Endothelial cell (in vitro differentiated cells): ENCODE data around the gene KCNH3. TPM values are rescaled to one million over a fixed set of nuclear protein-coding genes. Genes with fewer than 3 reads are reported as not detected.
"Not testable (repeated sequence)": the region's sequence is repeated elsewhere in the genome, so short reads cannot be mapped to it uniquely, and the experiment has no call there.

Experiments
- DNase-seq: peaks from one replicate; pipeline ENCODE4 v3.0.0; 2021; ENCODE audit warnings: low spot score
- H3K27ac Mint-ChIP-seq: one replicate; pipeline ENCODE4 v1.8.0; 2021; ENCODE audit warnings: mixed read lengths, inconsistent platforms; ENCODE audit not compliant: unreplicated experiment
- H3K27me3 Mint-ChIP-seq: one replicate; pipeline ENCODE4 v1.8.0; 2021; ENCODE audit warnings: mild to moderate bottlenecking, moderate library complexity, mixed read lengths, inconsistent platforms; ENCODE audit not compliant: unreplicated experiment
- H3K36me3 Mint-ChIP-seq: one replicate; pipeline ENCODE4 v1.8.0; 2021; ENCODE audit warnings: mild to moderate bottlenecking, low read depth, mixed read lengths, inconsistent platforms; ENCODE audit not compliant: unreplicated experiment
- H3K4me1 Mint-ChIP-seq: one replicate; pipeline ENCODE4 v1.8.0; 2021; ENCODE audit warnings: mild to moderate bottlenecking, mixed read lengths, inconsistent platforms; ENCODE audit not compliant: unreplicated experiment
- H3K4me3 Mint-ChIP-seq: one replicate; pipeline ENCODE4 v1.8.0; 2021; ENCODE audit warnings: mild to moderate bottlenecking, mixed read lengths, inconsistent platforms; ENCODE audit not compliant: unreplicated experiment
- H3K9me3 Mint-ChIP-seq: one replicate; pipeline ENCODE4 v1.8.0; 2021; ENCODE audit warnings: mixed read lengths, inconsistent platforms; ENCODE audit not compliant: unreplicated experiment
- total RNA-seq: library from RNA; stranded (reverse); fragmentation: NEBNext Ultra II Directional; extraction: Animal tissue kit (Norgen Biotek cat#: 25700); gene quantifications from one replicate; pipeline ENCODE4 v1.2.1, GENCODE V29; 2021; ENCODE audit not compliant: unreplicated experiment
- TF ChIP-seq, protein P1 (sequence below): fragments of 200-600 bp; sonication (generic); IDR thresholded peaks from one replicate; pipeline ENCODE4 v1.5.0; 2021; ENCODE audit warnings: antibody characterized with exemption; ENCODE audit not compliant: unreplicated experiment

Gene KCNH3
- total RNA-seq, 1 donor from 2014 or later: 0.15 TPM

DNA sequence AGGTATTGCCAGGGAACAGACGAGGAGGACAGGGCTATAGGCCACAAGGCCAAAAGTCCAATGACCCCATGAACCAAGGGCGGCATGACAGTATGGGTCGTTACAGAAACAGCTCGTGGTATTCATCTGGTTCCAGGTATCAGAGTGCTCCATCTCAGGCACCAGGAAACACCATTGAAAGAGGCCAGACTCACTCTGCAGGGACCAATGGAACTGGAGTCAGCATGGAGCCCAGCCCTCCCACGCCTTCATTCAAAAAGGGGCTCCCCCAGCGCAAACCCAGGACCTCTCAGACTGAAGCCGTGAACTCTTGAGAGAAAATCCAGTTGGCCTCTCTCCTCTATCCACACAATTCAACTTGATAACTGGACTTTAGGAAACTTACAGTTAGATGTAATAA is 12.9 kb upstream of the KCNH3 start:
- TF ChIP-seq, protein P1, sequence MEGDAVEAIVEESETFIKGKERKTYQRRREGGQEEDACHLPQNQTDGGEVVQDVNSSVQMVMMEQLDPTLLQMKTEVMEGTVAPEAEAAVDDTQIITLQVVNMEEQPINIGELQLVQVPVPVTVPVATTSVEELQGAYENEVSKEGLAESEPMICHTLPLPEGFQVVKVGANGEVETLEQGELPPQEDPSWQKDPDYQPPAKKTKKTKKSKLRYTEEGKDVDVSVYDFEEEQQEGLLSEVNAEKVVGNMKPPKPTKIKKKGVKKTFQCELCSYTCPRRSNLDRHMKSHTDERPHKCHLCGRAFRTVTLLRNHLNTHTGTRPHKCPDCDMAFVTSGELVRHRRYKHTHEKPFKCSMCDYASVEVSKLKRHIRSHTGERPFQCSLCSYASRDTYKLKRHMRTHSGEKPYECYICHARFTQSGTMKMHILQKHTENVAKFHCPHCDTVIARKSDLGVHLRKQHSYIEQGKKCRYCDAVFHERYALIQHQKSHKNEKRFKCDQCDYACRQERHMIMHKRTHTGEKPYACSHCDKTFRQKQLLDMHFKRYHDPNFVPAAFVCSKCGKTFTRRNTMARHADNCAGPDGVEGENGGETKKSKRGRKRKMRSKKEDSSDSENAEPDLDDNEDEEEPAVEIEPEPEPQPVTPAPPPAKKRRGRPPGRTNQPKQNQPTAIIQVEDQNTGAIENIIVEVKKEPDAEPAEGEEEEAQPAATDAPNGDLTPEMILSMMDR: no peak
- no peaks in the 10 kb centered on the region for H3K27me3 Mint-ChIP-seq
- DNase-seq: no peak
- no peaks in the 10 kb centered on the region for H3K9me3 Mint-ChIP-seq
- peaks cover 4% of the 10 kb centered on the region for H3K4me1 Mint-ChIP-seq
- peaks cover 35% of the 10 kb centered on the region for H3K36me3 Mint-ChIP-seq
- H3K4me3 Mint-ChIP-seq: no peak overlapping the region
- H3K27ac Mint-ChIP-seq: no peak overlapping the region

DNA sequence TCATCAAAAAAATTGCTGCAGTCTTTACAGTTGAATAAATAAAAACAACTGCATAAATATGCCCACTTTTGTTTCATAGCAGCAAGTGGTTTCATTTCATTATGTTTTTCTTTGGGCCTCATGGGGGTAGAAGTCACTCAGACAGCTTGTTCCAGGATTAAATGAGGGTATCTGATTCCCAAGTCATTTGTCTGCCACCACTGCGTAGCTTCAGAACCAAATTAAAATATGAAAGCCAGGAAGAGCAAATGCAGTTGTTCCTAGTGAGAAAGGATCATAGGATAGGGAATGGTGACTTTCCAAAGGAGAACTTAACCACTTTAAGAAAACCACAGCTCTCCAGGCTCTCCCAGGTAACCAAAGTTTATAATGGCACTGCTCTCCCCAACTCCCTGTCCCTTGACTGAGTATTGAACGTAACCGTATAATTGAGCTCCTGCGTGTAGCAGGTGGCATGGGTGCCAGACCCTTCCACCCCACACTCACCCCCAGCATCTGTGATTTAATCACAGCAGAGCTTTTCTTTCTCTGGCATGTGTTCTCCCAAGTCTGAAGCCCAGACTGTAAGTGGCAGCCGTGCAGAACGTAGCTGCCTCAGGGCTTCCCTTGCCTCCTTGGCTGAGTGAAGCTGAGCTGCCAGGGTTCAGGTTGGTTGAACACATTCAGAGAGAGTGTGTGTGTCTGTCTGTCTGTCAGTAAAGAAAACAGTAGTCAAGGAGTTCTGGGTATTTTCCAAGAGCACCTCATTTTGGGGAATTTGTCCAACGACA is 11.3 kb upstream of the KCNH3 start:
- no peak overlapping the region for H3K27ac Mint-ChIP-seq
- peaks cover 23% of the 10 kb centered on the region for H3K36me3 Mint-ChIP-seq
- TF ChIP-seq, protein P1: no peak
- H3K4me3 Mint-ChIP-seq: no peak overlapping the region
- H3K4me1 Mint-ChIP-seq: peaks cover 4% of the 10 kb centered on the region
- H3K9me3 Mint-ChIP-seq: no peaks in the 10 kb centered on the region
- DNase-seq: no peak
- no peaks in the 10 kb centered on the region for H3K27me3 Mint-ChIP-seq

DNA sequence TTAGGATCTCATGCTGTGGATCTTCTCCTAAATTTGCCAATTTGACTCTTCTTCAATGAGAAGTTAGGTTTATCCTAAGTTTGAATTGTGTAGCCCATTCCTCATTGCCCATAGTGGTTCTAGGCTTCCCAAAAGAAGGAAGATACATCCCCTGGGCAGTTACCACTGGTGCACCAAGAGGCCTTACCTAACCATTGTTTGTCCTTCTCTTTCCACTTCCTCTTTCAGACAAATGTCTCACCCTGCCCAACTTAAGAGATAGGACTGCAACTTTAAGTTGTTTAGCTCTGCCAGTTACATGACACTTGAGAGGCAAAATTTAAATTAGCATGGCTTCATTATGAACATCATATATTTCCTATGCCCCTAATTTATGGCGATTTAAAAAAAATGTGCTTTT is 9.4 kb upstream of the KCNH3 start:
- peaks cover 19% of the 10 kb centered on the region for H3K36me3 Mint-ChIP-seq
- H3K4me1 Mint-ChIP-seq: peaks cover 4% of the 10 kb centered on the region
- no peaks in the 10 kb centered on the region for H3K27me3 Mint-ChIP-seq

DNA sequence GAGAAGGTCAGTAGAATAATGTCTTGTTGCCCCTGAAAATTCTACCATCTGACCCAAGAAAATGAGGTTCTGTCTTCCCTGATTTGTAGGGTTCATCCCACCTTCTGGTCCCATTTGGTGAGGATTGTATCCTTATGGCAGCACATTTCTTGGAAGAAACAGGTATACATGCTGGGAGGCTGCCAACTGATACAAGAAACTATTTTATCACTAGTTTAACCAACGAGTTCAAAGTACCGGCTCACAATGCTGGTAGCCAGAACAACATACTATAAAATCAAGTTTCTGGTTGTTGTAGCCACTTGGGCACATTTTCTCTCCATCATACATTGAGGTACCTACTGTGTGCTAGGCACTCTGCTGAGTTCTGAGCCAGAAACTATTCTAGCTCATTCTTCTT is 7.1 kb upstream of the KCNH3 start:
- Mint-ChIP-seq H3K36me3 (peaks cover 7% of the 10 kb centered on the region), H3K27ac (no peak overlapping the region), H3K4me1 (peaks cover 4% of the 10 kb centered on the region), H3K9me3 (no peaks in the 10 kb centered on the region), H3K4me3 (no peak overlapping the region), H3K27me3 (peaks cover 5% of the 10 kb centered on the region)
- DNase-seq: no peak
- TF ChIP-seq, protein P1: no peak

More for the DNA sequence above, 9.4 kb upstream of the KCNH3 start:
- H3K4me3 Mint-ChIP-seq: no peak overlapping the region
- no peaks in the 10 kb centered on the region for H3K9me3 Mint-ChIP-seq
- DNase-seq: no peak
- no peak overlapping the region for H3K27ac Mint-ChIP-seq
- TF ChIP-seq, protein P1: no peak

DNA sequence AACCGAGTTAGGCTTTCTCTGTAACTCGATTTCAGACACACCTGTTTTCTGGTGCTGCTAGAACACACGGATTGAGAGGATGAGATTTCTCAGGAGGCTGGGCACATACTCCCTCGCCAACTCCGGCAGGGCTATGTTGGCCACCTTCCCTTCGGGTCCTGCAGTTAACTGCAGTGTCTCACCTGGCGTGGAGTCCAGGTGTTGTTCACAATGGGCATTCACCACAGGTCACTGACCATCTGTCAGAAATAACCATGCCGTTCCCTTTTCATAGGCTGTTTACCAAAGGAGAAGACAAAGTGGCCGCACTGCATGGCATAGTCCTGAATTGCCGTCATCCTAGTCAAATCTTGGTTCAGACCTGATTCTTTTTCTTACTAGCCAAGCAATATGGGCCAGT is 5.5 kb upstream of the KCNH3 start:
- DNase-seq: no peak
- Mint-ChIP-seq H3K4me3 (no peak overlapping the region), H3K4me1 (peaks cover 8% of the 10 kb centered on the region), H3K9me3 (no peaks in the 10 kb centered on the region), H3K27ac (no peak overlapping the region), H3K36me3 (no peaks in the 10 kb centered on the region), H3K27me3 (peaks cover 12% of the 10 kb centered on the region)
- TF ChIP-seq, protein P1: no peak

DNA sequence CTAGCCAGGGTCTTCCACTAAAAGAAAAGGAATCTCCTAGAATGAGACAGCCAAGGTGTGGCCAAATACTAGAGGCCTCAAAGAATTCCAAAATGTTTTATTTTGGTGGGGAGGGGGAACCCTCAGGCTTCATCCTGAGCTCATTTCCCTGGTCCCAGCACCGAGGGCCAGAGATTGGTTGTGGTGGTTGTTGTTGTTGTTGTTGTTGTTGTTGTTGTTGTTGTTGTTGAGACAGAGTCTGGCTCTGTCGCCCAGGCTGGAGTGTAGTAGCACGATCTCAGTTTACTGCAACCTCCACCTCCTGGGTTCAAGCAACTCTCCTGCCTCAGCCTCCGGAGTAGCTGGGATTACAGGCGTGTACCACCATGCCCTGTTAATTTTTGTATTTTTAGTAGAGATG is 4.7 kb upstream of the KCNH3 start:
- H3K36me3 Mint-ChIP-seq, H3K9me3 Mint-ChIP-seq, H3K4me1 Mint-ChIP-seq, H3K27ac Mint-ChIP-seq, DNase-seq, H3K4me3 Mint-ChIP-seq: not testable (repeated sequence)
- peaks cover 13% of the 10 kb centered on the region for H3K27me3 Mint-ChIP-seq
